ENCODE results near the gene TRIM28.

TRIM28 gene

DNA sequence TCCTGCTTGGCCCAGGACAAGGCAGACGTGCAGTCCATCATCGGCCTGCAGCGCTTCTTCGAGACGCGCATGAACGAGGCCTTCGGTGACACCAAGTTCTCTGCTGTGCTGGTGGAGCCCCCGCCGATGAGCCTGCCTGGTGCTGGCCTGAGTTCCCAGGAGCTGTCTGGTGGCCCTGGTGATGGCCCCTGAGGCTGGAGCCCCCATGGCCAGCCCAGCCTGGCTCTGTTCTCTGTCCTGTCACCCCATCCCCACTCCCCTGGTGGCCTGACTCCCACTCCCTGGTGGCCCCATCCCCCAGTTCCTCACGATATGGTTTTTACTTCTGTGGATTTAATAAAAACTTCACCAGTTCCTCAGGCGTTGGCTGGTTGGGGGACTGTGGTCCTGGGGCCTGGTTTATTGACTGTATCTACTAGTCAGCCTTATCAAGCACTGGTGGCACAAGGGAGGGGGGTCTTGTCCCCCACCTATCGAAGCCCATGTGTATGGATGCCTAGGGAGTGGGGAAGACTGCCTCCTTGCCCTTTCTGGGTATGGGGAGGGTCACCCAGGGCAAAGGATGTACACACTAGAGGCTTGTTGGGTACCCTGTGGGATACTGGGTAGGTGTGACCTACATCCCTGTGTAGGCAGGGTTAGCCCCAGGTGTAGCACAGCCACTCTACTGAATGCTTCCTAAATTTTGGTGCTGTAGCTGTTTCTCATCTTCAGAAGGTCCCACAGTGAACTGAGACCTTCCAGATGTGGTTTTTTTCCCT is 6.7 kb downstream of the TRIM28 start:
- peaks cover 92% of the 10 kb centered on the region for H3K79me2 ChIP-seq (ENCODE audit: insufficient read depth, low read length)
- H3K9ac ChIP-seq (ENCODE audit: low read depth, low read length, poor library complexity, severe bottlenecking): no peak overlapping the region
- peaks cover 68% of the 10 kb centered on the region for H3K36me3 ChIP-seq (ENCODE audit: insufficient read depth, low read length)
- no peak overlapping the region for H3K4me3 ChIP-seq (ENCODE audit: low read length, poor library complexity, severe bottlenecking)
- H3K4me2 ChIP-seq (ENCODE audit: low read depth, low read length, poor library complexity, severe bottlenecking): no peak overlapping the region
- TF ChIP-seq, protein P1, sequence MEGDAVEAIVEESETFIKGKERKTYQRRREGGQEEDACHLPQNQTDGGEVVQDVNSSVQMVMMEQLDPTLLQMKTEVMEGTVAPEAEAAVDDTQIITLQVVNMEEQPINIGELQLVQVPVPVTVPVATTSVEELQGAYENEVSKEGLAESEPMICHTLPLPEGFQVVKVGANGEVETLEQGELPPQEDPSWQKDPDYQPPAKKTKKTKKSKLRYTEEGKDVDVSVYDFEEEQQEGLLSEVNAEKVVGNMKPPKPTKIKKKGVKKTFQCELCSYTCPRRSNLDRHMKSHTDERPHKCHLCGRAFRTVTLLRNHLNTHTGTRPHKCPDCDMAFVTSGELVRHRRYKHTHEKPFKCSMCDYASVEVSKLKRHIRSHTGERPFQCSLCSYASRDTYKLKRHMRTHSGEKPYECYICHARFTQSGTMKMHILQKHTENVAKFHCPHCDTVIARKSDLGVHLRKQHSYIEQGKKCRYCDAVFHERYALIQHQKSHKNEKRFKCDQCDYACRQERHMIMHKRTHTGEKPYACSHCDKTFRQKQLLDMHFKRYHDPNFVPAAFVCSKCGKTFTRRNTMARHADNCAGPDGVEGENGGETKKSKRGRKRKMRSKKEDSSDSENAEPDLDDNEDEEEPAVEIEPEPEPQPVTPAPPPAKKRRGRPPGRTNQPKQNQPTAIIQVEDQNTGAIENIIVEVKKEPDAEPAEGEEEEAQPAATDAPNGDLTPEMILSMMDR (conservative IDR thresholded peaks at IDR 0.05; ENCODE audit: low read length): no peak
- no peak for TF ChIP-seq EZH2phosphoT487 (IDR thresholded peaks at IDR 0.05; ENCODE audit: borderline replicate concordance)
- H3K9me2 ChIP-seq (replicated peaks; ENCODE audit: low read depth, low read length): no peaks in the 10 kb centered on the region
- peaks cover 37% of the 10 kb centered on the region for H3K4me1 ChIP-seq (ENCODE audit: insufficient read depth, low read length, poor library complexity, severe bottlenecking)
- H3K9me3 ChIP-seq (ENCODE audit: insufficient read depth, low read depth, low read length): no peaks in the 10 kb centered on the region
- peaks cover 25% of the 10 kb centered on the region; the same call in 1 of the 2 replicates for H3F3A ChIP-seq (ENCODE audit: low read depth)
- H4K20me1 ChIP-seq (ENCODE audit: insufficient read depth, low read length, poor library complexity, severe bottlenecking): peaks cover 88% of the 10 kb centered on the region
- H2AFZ ChIP-seq (ENCODE audit: low read length): no peak overlapping the region
- H3K27me3 ChIP-seq (ENCODE audit: insufficient read depth, low read length, poor library complexity, severe bottlenecking): no peaks in the 10 kb centered on the region

DNA sequence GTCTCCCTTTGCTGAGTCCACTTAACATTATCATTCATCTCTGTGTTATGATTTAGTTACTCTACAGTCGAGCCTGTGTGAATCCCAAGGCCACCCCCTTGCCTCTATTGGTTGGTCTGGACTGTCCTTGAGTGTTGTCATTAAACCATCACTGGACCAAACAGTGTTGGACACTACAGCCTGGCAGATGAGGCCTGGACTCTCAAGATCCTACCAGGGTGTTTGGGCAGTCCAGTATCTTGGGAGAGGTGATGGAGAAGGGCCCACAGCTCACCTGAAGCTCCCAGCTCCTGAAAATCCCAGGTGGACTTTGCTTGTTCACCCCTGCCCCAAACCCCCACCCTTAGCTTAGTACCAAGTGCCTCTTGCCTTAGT is 7.2 kb downstream of the TRIM28 start:
- peaks cover 25% of the 10 kb centered on the region; the same call in 1 of the 2 replicates for H3F3A ChIP-seq (ENCODE audit: low read depth)

DNA sequence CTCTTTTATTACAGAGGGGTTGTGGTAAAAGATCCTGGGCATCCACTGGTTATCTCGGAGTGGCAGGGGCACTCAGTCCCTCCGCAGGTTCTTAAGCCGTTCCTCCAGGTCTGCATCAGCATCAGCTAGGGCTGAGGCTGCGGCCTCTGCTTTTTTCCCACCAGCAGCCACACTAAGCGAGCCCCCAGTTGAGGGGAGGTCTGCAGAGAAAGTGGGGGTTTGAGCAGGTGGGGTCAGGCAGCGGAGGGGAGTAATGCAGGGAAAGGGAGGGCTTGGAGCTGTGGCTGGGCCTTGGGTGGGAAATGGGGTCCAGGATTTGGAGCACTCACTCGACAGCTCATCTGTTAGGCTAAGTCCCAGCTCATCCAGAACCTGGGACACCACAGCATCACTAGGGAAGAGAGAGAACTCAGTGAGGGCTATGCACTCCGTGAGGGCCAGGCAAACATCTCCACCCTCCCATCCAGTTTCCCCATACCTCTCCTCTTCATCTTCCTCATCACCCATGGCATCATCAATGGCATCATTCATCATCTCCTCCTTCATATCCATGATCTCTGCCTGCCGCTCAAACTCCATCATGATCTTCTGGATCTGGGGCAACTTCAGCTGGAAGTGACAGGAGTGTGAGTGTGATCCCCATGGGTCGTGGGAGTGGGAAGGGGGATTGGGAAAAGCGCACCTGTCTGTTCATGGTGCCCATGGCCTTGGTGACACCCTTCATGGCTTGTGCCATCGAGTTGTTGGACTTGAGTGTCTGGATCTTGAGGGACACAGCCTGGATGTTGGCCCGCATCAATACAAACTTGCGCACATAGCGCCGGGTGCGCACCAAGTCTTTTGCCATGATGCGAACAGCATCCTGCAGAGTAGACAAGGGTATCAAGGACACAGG is 8.0 kb downstream of the TRIM28 start:
- no peak overlapping the region for H2AFZ ChIP-seq (ENCODE audit: low read length)
- no peaks in the 10 kb centered on the region for H3K9me3 ChIP-seq (ENCODE audit: insufficient read depth, low read depth, low read length)
- H3K4me1 ChIP-seq (ENCODE audit: insufficient read depth, low read length, poor library complexity, severe bottlenecking): peaks cover 28% of the 10 kb centered on the region
- no peaks in the 10 kb centered on the region for H3K9me2 ChIP-seq (replicated peaks; ENCODE audit: low read depth, low read length)
- H3K79me2 ChIP-seq (ENCODE audit: insufficient read depth, low read length): peaks cover 92% of the 10 kb centered on the region
- no peak overlapping the region for H3K4me3 ChIP-seq (ENCODE audit: low read length, poor library complexity, severe bottlenecking)
- H3K36me3 ChIP-seq (ENCODE audit: insufficient read depth, low read length): peaks cover 70% of the 10 kb centered on the region
- H3K9ac ChIP-seq (ENCODE audit: low read depth, low read length, poor library complexity, severe bottlenecking): no peak overlapping the region
- peaks cover 88% of the 10 kb centered on the region for H4K20me1 ChIP-seq (ENCODE audit: insufficient read depth, low read length, poor library complexity, severe bottlenecking)
- no peak overlapping the region for H3K4me2 ChIP-seq (ENCODE audit: low read depth, low read length, poor library complexity, severe bottlenecking)
- peaks cover 25% of the 10 kb centered on the region; the same call in 1 of the 2 replicates for H3F3A ChIP-seq (ENCODE audit: low read depth)
- no peaks in the 10 kb centered on the region for H3K27me3 ChIP-seq (ENCODE audit: insufficient read depth, low read length, poor library complexity, severe bottlenecking)
- TF ChIP-seq, protein P1 (conservative IDR thresholded peaks at IDR 0.05; ENCODE audit: low read length): no peak
- TF ChIP-seq EZH2phosphoT487 (IDR thresholded peaks at IDR 0.05; ENCODE audit: borderline replicate concordance): no peak

More for the DNA sequence above, 7.2 kb downstream of the TRIM28 start:
- Histone ChIP-seq H3K27me3 (ENCODE audit: insufficient read depth, low read length, poor library complexity, severe bottlenecking) (no peaks in the 10 kb centered on the region), H2AFZ (ENCODE audit: low read length) (no peak overlapping the region), H3K36me3 (ENCODE audit: insufficient read depth, low read length) (peaks cover 64% of the 10 kb centered on the region), H3K9ac (ENCODE audit: low read depth, low read length, poor library complexity, severe bottlenecking) (no peak overlapping the region), H3K9me3 (ENCODE audit: insufficient read depth, low read depth, low read length) (no peaks in the 10 kb centered on the region), H3K4me2 (ENCODE audit: low read depth, low read length, poor library complexity, severe bottlenecking) (no peak overlapping the region), H3K4me3 (ENCODE audit: low read length, poor library complexity, severe bottlenecking) (no peak overlapping the region), H4K20me1 (ENCODE audit: insufficient read depth, low read length, poor library complexity, severe bottlenecking) (peaks cover 88% of the 10 kb centered on the region), H3K9me2 (replicated peaks; ENCODE audit: low read depth, low read length) (no peaks in the 10 kb centered on the region), H3K4me1 (ENCODE audit: insufficient read depth, low read length, poor library complexity, severe bottlenecking) (peaks cover 31% of the 10 kb centered on the region), H3K79me2 (ENCODE audit: insufficient read depth, low read length) (peaks cover 92% of the 10 kb centered on the region)
- TF ChIP-seq, protein P1 (conservative IDR thresholded peaks at IDR 0.05; ENCODE audit: low read length): no peak
- no peak for TF ChIP-seq EZH2phosphoT487 (IDR thresholded peaks at IDR 0.05; ENCODE audit: borderline replicate concordance)

Measured in Loucy (cell line).